IMR-90 (cell line): Measurements from ENCODE around the gene SURF2.
"Not testable (repeated sequence)": the region's sequence is repeated elsewhere in the genome, so short reads cannot be mapped to it uniquely, and the experiment has no call there.

Experiments used
- CTCF ChIP-seq: conservative IDR thresholded peaks from 2 replicates; pipeline ENCODE4 v1.5.1; 2012; ENCODE audit warnings: mild to moderate bottlenecking, low read depth, low read length, improper control_type of control experiment
- FOS ChIP-seq: fragments of 150-350 bp; IDR thresholded peaks from 2 replicates; pipeline ENCODE4 v1.6.1; 2016; ENCODE audit warnings: low read depth, low read length
- NFE2L2 ChIP-seq: fragments of 150-350 bp; IDR thresholded peaks from 2 replicates; pipeline ENCODE4 v1.6.1; 2016; ENCODE audit warnings: low read depth, mild to moderate bottlenecking, low read length
- RCOR1 ChIP-seq: IDR thresholded peaks from 2 replicates; pipeline ENCODE4 v1.6.1; 2012; ENCODE audit warnings: mild to moderate bottlenecking, low read length, improper control_type of control experiment; ENCODE audit not compliant: insufficient replicate concordance
- RFX5 ChIP-seq: IDR thresholded peaks from 2 replicates; pipeline ENCODE4 v1.8.0; 2012; ENCODE audit warnings: low read depth, mild to moderate bottlenecking, low read length, moderate library complexity
- TF ChIP-seq, protein P1 (sequence below): fragments of 150-350 bp; IDR thresholded peaks from 2 replicates; pipeline ENCODE4 v1.6.1; 2017; ENCODE audit warnings: mild to moderate bottlenecking, antibody characterized with exemption, low read length, low read depth

- TF ChIP-seq RFX5, CTCF, FOS, NFE2L2, RCOR1: not testable (repeated sequence)
- TF ChIP-seq, protein P1, sequence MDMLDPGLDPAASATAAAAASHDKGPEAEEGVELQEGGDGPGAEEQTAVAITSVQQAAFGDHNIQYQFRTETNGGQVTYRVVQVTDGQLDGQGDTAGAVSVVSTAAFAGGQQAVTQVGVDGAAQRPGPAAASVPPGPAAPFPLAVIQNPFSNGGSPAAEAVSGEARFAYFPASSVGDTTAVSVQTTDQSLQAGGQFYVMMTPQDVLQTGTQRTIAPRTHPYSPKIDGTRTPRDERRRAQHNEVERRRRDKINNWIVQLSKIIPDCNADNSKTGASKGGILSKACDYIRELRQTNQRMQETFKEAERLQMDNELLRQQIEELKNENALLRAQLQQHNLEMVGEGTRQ, result not testable (repeated sequence)
Measured at GRCh38 chr9:133391449-133391848, 35.1 kb downstream of the SURF2 start.
